Upper lobe of left lung (tissue), 4 donors: ENCODE data around the gene MDM2.

Source experiments
- CTCF ChIP-seq, 6 experiments: fragments of 450-650 bp in 4 of 6; fragments of 200-600 bp in 2 of 6; sonication (generic) in 2 of 6; IDR thresholded peaks; one replicate each; pipeline ENCODE4 v1.5.1; 2016 to 2019; ENCODE audit warnings: antibody characterized with exemption in 6 of 6
- POLR2A ChIP-seq, 4 donors: fragments of 450-650 bp; IDR thresholded peaks; one replicate each; pipeline ENCODE4 v1.5.1; 2016 to 2017; ENCODE audit warnings: antibody characterized with exemption in 4 of 4, mild to moderate bottlenecking in 2 of 4
- POLR2AphosphoS5 ChIP-seq, 2 donors: sonication (generic); formaldehyde crosslinking; IDR thresholded peaks; one replicate each; pipeline ENCODE4 v1.5.1; 2017; ENCODE audit warnings: antibody characterized with exemption in 2 of 2

DNA sequence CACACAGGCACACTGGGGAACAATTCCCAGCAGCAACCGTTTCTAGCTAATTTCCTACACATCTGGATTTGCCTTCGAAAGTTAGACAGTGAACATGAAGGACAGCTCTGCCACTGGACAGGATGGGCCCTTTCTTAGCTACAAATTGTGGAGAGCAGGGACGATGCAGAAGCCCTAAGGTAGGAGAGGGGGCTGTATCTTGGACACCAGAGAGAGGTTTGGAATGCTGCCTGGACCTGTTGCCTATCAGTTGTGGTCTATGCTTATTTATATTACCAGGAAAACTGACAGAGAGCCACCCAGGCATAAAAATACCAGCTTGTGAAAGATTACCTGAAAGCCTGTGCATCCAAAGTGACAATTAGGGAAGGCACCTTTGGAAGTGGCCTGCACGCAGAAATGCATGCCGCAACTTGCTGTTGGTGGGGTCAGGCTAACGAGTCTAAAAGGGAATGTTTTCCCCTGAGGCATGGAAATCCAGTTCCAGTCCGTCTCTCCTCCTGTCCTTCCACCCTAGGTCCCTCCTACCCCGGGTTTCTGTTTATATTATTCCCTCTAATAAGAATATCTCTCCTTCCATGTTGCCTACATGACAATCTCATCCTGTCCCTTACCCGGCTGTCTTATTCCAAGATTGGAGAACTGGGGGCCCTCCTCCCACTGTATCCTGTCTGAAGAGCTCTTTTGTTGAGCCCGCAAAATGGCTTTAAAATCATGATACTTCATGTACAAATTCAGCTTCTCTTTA is 60.2 kb downstream of the MDM2 start:
- TF ChIP-seq CTCF (IDR thresholded peaks at IDR 0.05) (no peak), POLR2A (IDR thresholded peaks at IDR 0.05) (no peak), POLR2AphosphoS5 (IDR thresholded peaks at IDR 0.05) (no peak)
